ENCODE measurements around the gene FARP2.
"Not testable (repeated sequence)": the region's sequence is repeated elsewhere in the genome, so short reads cannot be mapped to it uniquely, and the experiment has no call there.

- not testable (repeated sequence) for TF ChIP-seq CTCF (IDR thresholded peaks at IDR 0.05 in 4 of 5, conservative IDR thresholded peaks at IDR 0.05 in 1 of 5); POLR2A (IDR thresholded peaks at IDR 0.05)
These were observed 36.7 kb downstream of the FARP2 start for GRCh38 chr2:241392753-241393152.

Data from gastrocnemius medialis (tissue), 4 donors.